ENCODE measurements around the gene FAM13A. TPM values are rescaled to one million over a fixed set of nuclear protein-coding genes. Genes with fewer than 3 reads are reported as not detected.

FAM13A gene
- total and polyA plus RNA-seq, 2 of the 8 experiments (the other 6 are each of a cell fraction or from before 2014, with no cell fraction given), result 7.1 to 16.5 TPM

DNA sequence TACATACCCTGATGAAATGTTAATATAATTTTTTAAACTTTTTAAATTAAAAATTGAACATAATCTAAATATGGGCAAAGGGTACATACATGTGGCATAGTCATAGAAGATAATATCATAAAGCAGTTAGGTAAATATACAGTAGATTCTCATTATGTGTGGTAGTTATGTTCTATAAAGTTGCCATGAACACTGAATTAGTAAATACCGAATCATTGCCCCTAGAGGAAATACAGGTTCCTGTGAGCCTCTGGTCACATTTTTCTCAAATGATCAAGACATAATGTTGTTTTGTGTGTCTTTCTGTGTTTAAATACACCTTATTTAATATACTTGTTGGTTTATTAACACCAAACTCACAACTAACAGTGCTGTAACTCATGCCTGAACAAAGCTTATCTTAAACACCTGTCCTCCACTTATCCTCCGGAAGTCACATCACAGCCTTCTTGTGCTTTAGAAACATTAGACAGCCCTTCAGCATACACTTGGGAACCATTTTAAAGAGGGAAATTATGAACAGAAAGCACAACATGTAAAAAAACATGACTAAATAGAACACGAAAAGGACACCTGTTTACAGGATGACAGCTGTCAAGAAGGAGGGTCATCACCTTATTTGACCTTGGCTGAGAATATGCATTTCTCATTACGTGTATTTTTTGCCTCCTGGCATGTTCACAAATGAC, 190.0 kb downstream of the FAM13A start:
- Histone ChIP-seq H3K14ac (ENCODE audit: insufficient read length) (no peak overlapping the region), H3K4me3 (ENCODE audit: extremely low read depth in 1 of 4, insufficient read depth in 2 of 4, low read depth in 3 of 4, low read length in 4 of 4) (no peak overlapping the region), H3K56ac (replicated peaks; ENCODE audit: insufficient read length, low read depth, low read length) (no peak overlapping the region), H2BK120ac (replicated peaks; ENCODE audit: low read depth, low read length) (no peak overlapping the region), H2BK20ac (ENCODE audit: low read length) (no peak overlapping the region), H2AK5ac (ENCODE audit: low read depth, low read length) (no peak overlapping the region), H3K79me2 (ENCODE audit: control insufficient read depth in 1 of 2, insufficient read depth in 2 of 2, low read length in 2 of 2) (no peaks in the 10 kb centered on the region), H3K79me1 (ENCODE audit: low read depth, low read length) (no peaks in the 10 kb centered on the region; the same call in 1 of the 2 replicates), H3K9ac (replicated peaks in 1 of 4; ENCODE audit: extremely low read depth in 1 of 4, low read depth in 3 of 4, low read length in 3 of 4) (no peak overlapping the region), H4K91ac (replicated peaks; ENCODE audit: insufficient read length, low read length) (no peak overlapping the region), H3K27me3 (replicated peaks in 1 of 4; ENCODE audit: control insufficient read depth in 3 of 4, extremely low read depth in 1 of 4, insufficient read depth in 3 of 4, low read length in 3 of 4) (no peaks in the 10 kb centered on the region), H2BK5ac (ENCODE audit: low read depth, low read length) (no peak overlapping the region), H4K20me1 (replicated peaks in 1 of 2; ENCODE audit: control insufficient read depth in 1 of 2, insufficient read depth in 2 of 2, low read length in 2 of 2) (no peaks in the 10 kb centered on the region), H2AFZ (ENCODE audit: low read length) (no peak overlapping the region), H3K18ac (ENCODE audit: extremely low read depth, low read length) (no peak overlapping the region), H3K4me2 (ENCODE audit: insufficient read depth in 1 of 2, low read depth in 2 of 2, low read length in 2 of 2) (no peak overlapping the region), H3K4ac (replicated peaks; ENCODE audit: insufficient read length, low read depth, low read length) (no peak overlapping the region), H2BK15ac (ENCODE audit: low read length) (no peak overlapping the region), H4K5ac (ENCODE audit: insufficient read length, low read depth, low read length) (no peak overlapping the region), H3K23me2 (ENCODE audit: low read depth, low read length) (no peaks in the 10 kb centered on the region), H2BK12ac (ENCODE audit: low read depth, low read length) (no peak overlapping the region), H3K9me3 (ENCODE audit: insufficient read depth in 2 of 2, low read depth in 1 of 2, low read length in 1 of 2) (peaks cover 5 to 8% of the 10 kb centered on the region in 2 experiments; a peak in 2 of 4 replicates), H3K4me1 (replicated peaks in 1 of 4; ENCODE audit: control insufficient read depth in 3 of 4, insufficient read depth in 4 of 4, low read length in 3 of 4) (no peaks in the 10 kb centered on the region), H4K8ac (ENCODE audit: extremely low read depth, insufficient read depth, low read length) (no peak overlapping the region), H3K36me3 (ENCODE audit: control insufficient read depth in 2 of 4, insufficient read depth in 4 of 4, low read length in 3 of 4) (no peaks in the 10 kb centered on the region; a peak in 1 of 8 replicates), H3K23ac (ENCODE audit: insufficient read length) (no peak overlapping the region), H3K27ac (ENCODE audit: low read depth, low read length) (no peak overlapping the region)
- FAIRE-seq (no peak), DNase-seq (ENCODE audit: low read depth in 1 of 2, low spot score in 2 of 2) (no peak)
- CTCF ChIA-PET (ENCODE audit: partially characterized antibody), result no interaction called here
- POLR2A ChIA-PET (ENCODE audit: partially characterized antibody), result no interaction called here
- WGBS, 2 experiments (ENCODE audit: extremely low coverage in 1 of 2, insufficient coverage in 1 of 2, insufficient read length in 1 of 2, insufficient replicate concordance in 2 of 2, low coverage in 1 of 2, low lambda C conversion rate in 2 of 2, missing lambda C conversion rate in 1 of 2), result 71% methylated on average over 4 of the region's 4 CpGs; no CpG with 5 or more reads in 1 of the 2 experiments
- no peak for TF ChIP-seq KDM5A (IDR thresholded peaks at IDR 0.05; ENCODE audit: low read length)
- TF ChIP-seq SUZ12 (IDR thresholded peaks at IDR 0.05; ENCODE audit: low read length), result no peak
- no peak for TF ChIP-seq YY1 (IDR thresholded peaks at IDR 0.05; ENCODE audit: low read depth, low read length)
- no peak for TF ChIP-seq POU5F1 (IDR thresholded peaks at IDR 0.05; ENCODE audit: low read depth, low read length)
- TF ChIP-seq, protein P1, sequence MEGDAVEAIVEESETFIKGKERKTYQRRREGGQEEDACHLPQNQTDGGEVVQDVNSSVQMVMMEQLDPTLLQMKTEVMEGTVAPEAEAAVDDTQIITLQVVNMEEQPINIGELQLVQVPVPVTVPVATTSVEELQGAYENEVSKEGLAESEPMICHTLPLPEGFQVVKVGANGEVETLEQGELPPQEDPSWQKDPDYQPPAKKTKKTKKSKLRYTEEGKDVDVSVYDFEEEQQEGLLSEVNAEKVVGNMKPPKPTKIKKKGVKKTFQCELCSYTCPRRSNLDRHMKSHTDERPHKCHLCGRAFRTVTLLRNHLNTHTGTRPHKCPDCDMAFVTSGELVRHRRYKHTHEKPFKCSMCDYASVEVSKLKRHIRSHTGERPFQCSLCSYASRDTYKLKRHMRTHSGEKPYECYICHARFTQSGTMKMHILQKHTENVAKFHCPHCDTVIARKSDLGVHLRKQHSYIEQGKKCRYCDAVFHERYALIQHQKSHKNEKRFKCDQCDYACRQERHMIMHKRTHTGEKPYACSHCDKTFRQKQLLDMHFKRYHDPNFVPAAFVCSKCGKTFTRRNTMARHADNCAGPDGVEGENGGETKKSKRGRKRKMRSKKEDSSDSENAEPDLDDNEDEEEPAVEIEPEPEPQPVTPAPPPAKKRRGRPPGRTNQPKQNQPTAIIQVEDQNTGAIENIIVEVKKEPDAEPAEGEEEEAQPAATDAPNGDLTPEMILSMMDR (IDR thresholded peaks at IDR 0.05; ENCODE audit: control extremely low read depth in 1 of 3, insufficient read depth in 1 of 3, low read depth in 1 of 3, low read length in 3 of 3), result no peak

Data from H1 (cell line).